HepG2 (cell line): ENCODE results near the gene VPS26A. TPM values are rescaled to one million over a fixed set of nuclear protein-coding genes. Genes with fewer than 3 reads are reported as not detected.
A peak's percentile ranks its signal among the peaks of the same experiment; 100 is the strongest.

ENCODE experiments used
- JDP2 ChIP-seq: sonication (generic); formaldehyde crosslinking; IDR thresholded peaks from 2 replicates; pipeline ENCODE4 v1.8.1; 2022; ENCODE audit warnings: missing genetic modification reagents, borderline replicate concordance
- NCOA1 ChIP-seq: sonication (generic); formaldehyde crosslinking; IDR thresholded peaks from 2 replicates; pipeline ENCODE4 v1.9.0; 2021; ENCODE audit warnings: missing genetic modification reagents
- RARA ChIP-seq: IDR thresholded peaks from 2 replicates; pipeline ENCODE4 v1.6.1; 2016; ENCODE audit warnings: missing genetic modification reagents, missing compliant biosample characterization
- REST ChIP-seq, 2 experiments: IDR thresholded peaks; 2 replicates each; pipeline ENCODE4 v1.6.1; 2011 to 2012; ENCODE audit warnings: low read length in 2 of 2, borderline replicate concordance in 1 of 2, low read depth in 1 of 2, mild to moderate bottlenecking in 1 of 2, moderate library complexity in 1 of 2
- STAT6 ChIP-seq: sonication (generic); formaldehyde crosslinking; IDR thresholded peaks from 2 replicates; pipeline ENCODE4 v1.4.0; 2020; ENCODE audit warnings: missing genetic modification reagents, mild to moderate bottlenecking, borderline replicate concordance
- ZNF407 ChIP-seq: sonication (generic); formaldehyde crosslinking; IDR thresholded peaks from one replicate; pipeline ENCODE4 v1.5.1; 2020; ENCODE audit warnings: mild to moderate bottlenecking, missing genetic modification reagents; ENCODE audit errors: not compliant biosample characterization
- polyA plus RNA-seq, 8 experiments: library from polyadenylated mRNA; depleted of rRNA in 3 of 8; stranded (reverse) in 7 of 8; unstranded in 1 of 8; fragments of >200 nt; fragmentation: Illumina TruSeq in 4 of 8; extraction: Trizol in 4 of 8; gene quantifications; 2 replicates each; pipeline versions ENCODE4 v1.2.1 to v1.2.3, GENCODE V29; 2011 to 2016; ENCODE audit warnings: low read depth in 4 of 8, missing spikeins in 1 of 8, mixed read lengths in 1 of 8; ENCODE audit not compliant: insufficient read depth in 1 of 8
- total RNA-seq, 5 experiments: library from RNA; depleted of rRNA; stranded (reverse); fragments of >200 nt; fragmentation: Illumina TruSeq; extraction: Trizol; gene quantifications; 2 replicates each; pipeline ENCODE4 v1.2.3, GENCODE V29; 2016; ENCODE audit warnings: low read depth in 1 of 5
- TF ChIP-seq, protein P1 (sequence below): sonication (generic); formaldehyde crosslinking; IDR thresholded peaks from 2 replicates; pipeline ENCODE4 v1.5.0; 2020; ENCODE audit warnings: missing genetic modification reagents
- TF ChIP-seq, protein P2 (sequence below): sonication (generic); formaldehyde crosslinking; IDR thresholded peaks from 2 replicates; pipeline ENCODE4 v1.5.1; 2020; ENCODE audit warnings: mild to moderate bottlenecking, moderate library complexity, missing genetic modification reagents

The VPS26A gene
- total and polyA plus RNA-seq, 2 of the 13 experiments (the other 11 are each of a cell fraction or from before 2014, with no cell fraction given) = 12.9 to 32.6 TPM

- TF ChIP-seq ZNF407 (CRISPR knock-in tag) (no peak), STAT6 (CRISPR knock-in tag) (no peak), NCOA1 (no peak), JDP2 (CRISPR knock-in tag) (no peak), RARA (no peak), REST (IDR thresholded peaks at IDR 0.05; ENCODE audit: borderline replicate concordance in 1 of 2, low read depth in 1 of 2, low read length in 2 of 2) (no peak; a peak in 1 of 4 replicates)
- TF ChIP-seq, protein P1, sequence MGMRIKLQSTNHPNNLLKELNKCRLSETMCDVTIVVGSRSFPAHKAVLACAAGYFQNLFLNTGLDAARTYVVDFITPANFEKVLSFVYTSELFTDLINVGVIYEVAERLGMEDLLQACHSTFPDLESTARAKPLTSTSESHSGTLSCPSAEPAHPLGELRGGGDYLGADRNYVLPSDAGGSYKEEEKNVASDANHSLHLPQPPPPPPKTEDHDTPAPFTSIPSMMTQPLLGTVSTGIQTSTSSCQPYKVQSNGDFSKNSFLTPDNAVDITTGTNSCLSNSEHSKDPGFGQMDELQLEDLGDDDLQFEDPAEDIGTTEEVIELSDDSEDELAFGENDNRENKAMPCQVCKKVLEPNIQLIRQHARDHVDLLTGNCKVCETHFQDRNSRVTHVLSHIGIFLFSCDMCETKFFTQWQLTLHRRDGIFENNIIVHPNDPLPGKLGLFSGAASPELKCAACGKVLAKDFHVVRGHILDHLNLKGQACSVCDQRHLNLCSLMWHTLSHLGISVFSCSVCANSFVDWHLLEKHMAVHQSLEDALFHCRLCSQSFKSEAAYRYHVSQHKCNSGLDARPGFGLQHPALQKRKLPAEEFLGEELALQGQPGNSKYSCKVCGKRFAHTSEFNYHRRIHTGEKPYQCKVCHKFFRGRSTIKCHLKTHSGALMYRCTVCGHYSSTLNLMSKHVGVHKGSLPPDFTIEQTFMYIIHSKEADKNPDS (CRISPR knock-in tag) = 0 out of 2 replicates have a peak, but pooled peaks have one; percentile 25
- TF ChIP-seq, protein P2, sequence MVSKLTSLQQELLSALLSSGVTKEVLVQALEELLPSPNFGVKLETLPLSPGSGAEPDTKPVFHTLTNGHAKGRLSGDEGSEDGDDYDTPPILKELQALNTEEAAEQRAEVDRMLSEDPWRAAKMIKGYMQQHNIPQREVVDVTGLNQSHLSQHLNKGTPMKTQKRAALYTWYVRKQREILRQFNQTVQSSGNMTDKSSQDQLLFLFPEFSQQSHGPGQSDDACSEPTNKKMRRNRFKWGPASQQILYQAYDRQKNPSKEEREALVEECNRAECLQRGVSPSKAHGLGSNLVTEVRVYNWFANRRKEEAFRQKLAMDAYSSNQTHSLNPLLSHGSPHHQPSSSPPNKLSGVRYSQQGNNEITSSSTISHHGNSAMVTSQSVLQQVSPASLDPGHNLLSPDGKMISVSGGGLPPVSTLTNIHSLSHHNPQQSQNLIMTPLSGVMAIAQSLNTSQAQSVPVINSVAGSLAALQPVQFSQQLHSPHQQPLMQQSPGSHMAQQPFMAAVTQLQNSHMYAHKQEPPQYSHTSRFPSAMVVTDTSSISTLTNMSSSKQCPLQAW (CRISPR knock-in tag) = no peak; the same call in 1 of the 2 replicates
Measured at GRCh38 chr10:69179743-69180524, 56.0 kb downstream of the VPS26A start, which contains the start of gene SUPV3L1 (continued).
